GM21528 (cell line): ENCODE data around the gene HSPA13.
"Not testable (repeated sequence)": the region's sequence is repeated elsewhere in the genome, so short reads cannot be mapped to it uniquely, and the experiment has no call there.

Experiments used
- ATAC-seq: cut with Tn5 transposase; IDR thresholded peaks from one replicate; pipeline ENCODE4 v1.9.1; 2021; ENCODE audit warnings: mild to moderate bottlenecking, moderate library complexity; ENCODE audit not compliant: unreplicated experiment, low FRiP score

Gene HSPA13

GRCh38 chr21:14382835-14383595, at the start of gene HSPA13:
TSS of gene HSPA13 (minus strand) at chr21:14383146. CDS start at chr21:14383119, 27 bp downstream.
- ATAC-seq = peak; percentile 98

GRCh38 chr21:14418920-14419319, 36.0 kb upstream of the HSPA13 start:
- no peak for ATAC-seq

GRCh38 chr21:14414932-14415508, 32.1 kb upstream of the HSPA13 start:
- ATAC-seq = no peak

GRCh38 chr21:14405962-14406361, 23.0 kb upstream of the HSPA13 start:
- ATAC-seq = no peak

GRCh38 chr21:14405225-14405624, 22.3 kb upstream of the HSPA13 start:
- ATAC-seq = no peak

- ATAC-seq = no peak
Observed at GRCh38 chr21:14403681-14404318, 20.9 kb upstream of the HSPA13 start.

- ATAC-seq = no peak
Observed at GRCh38 chr21:14401217-14401616, 18.3 kb upstream of the HSPA13 start.

- ATAC-seq = no peak
Observed at GRCh38 chr21:14388282-14388681, 5.3 kb upstream of the HSPA13 start.

- no peak for ATAC-seq
Observed at GRCh38 chr21:14384453-14384852, 1.5 kb upstream of the HSPA13 start.

- peak; percentile 41 for ATAC-seq
Observed at GRCh38 chr21:14383596-14384180, 742 bp upstream of the HSPA13 start.

GRCh38 chr21:14382486-14382834, 486 bp downstream of the HSPA13 start:
- ATAC-seq = no peak

GRCh38 chr21:14376854-14377253, 6.1 kb downstream of the HSPA13 start:
- no peak for ATAC-seq

GRCh38 chr21:14366998-14367397, 15.9 kb downstream of the HSPA13 start:
- ATAC-seq = no peak

- ATAC-seq = no peak
Observed at GRCh38 chr21:14361958-14362357, 21.0 kb downstream of the HSPA13 start.

- no peak for ATAC-seq
Observed at GRCh38 chr21:14358775-14359174, 24.2 kb downstream of the HSPA13 start.

- ATAC-seq = no peak
Observed at GRCh38 chr21:14356746-14357145, 26.2 kb downstream of the HSPA13 start.

GRCh38 chr21:14354515-14354914, 28.4 kb downstream of the HSPA13 start:
- no peak for ATAC-seq

GRCh38 chr21:14353726-14354125, 29.2 kb downstream of the HSPA13 start:
- ATAC-seq = no peak

GRCh38 chr21:14353231-14353630, 29.7 kb downstream of the HSPA13 start:
- ATAC-seq = no peak

GRCh38 chr21:14327346-14327745, 55.6 kb downstream of the HSPA13 start:
- not testable (repeated sequence) for ATAC-seq

- no peak for ATAC-seq
Observed at GRCh38 chr21:14325595-14325994, 57.4 kb downstream of the HSPA13 start.
